H9 (cell line): ENCODE measurements around the gene SRRT. TPM values are rescaled to one million over a fixed set of nuclear protein-coding genes. Genes with fewer than 3 reads are reported as not detected.

ENCODE experiments used
- DNase-seq: peaks from one replicate; pipeline ENCODE4 v3.0.0-alpha.2; 2017
- H2AFZ ChIP-seq: one replicate; pipeline ENCODE4 v1.6.1; 2013; ENCODE audit warnings: mild to moderate bottlenecking, low read length, control low read depth, moderate library complexity
- H2AK5ac ChIP-seq: 2 replicates; pipeline ENCODE4 v1.6.1; 2013; ENCODE audit warnings: low read length, control low read depth, mixed read lengths; ENCODE audit not compliant: insufficient read length
- H2BK120ac ChIP-seq: one replicate; pipeline ENCODE4 v1.6.1; 2013; ENCODE audit warnings: low read depth, mild to moderate bottlenecking, low read length, control low read depth, inconsistent platforms; ENCODE audit not compliant: poor library complexity, severe bottlenecking
- H2BK12ac ChIP-seq: 2 replicates; pipeline ENCODE4 v1.6.1; 2013; ENCODE audit warnings: low read length, control low read depth, mixed read lengths, low read depth; ENCODE audit not compliant: insufficient read length
- H2BK15ac ChIP-seq: 2 replicates; pipeline ENCODE4 v1.6.1; 2013; ENCODE audit warnings: low read depth, low read length, control low read depth
- H2BK20ac ChIP-seq: one replicate; pipeline ENCODE4 v1.6.1; 2013; ENCODE audit warnings: low read depth, mild to moderate bottlenecking, low read length, control low read depth, inconsistent platforms; ENCODE audit not compliant: poor library complexity, severe bottlenecking
- H2BK5ac ChIP-seq: 2 replicates; pipeline ENCODE4 v1.6.1; 2013; ENCODE audit warnings: low read length, control low read depth, mixed read lengths; ENCODE audit not compliant: insufficient read length
- H3K14ac ChIP-seq: 2 replicates; pipeline ENCODE4 v1.6.1; 2013; ENCODE audit warnings: low read length, control low read depth; ENCODE audit not compliant: insufficient read depth
- H3K18ac ChIP-seq: 2 replicates; pipeline ENCODE4 v1.6.1; 2013; ENCODE audit warnings: low read depth, mild to moderate bottlenecking, mixed read lengths, low read length, control low read depth; ENCODE audit not compliant: insufficient read length
- H3K23ac ChIP-seq: 2 replicates; pipeline ENCODE4 v1.6.1; 2013; ENCODE audit warnings: low read length, control low read depth, mixed read lengths, low read depth; ENCODE audit not compliant: insufficient read length
- H3K23me2 ChIP-seq: 2 replicates; pipeline ENCODE4 v1.6.1; 2013; ENCODE audit warnings: low read depth, mild to moderate bottlenecking, mixed read lengths, low read length, control low read depth; ENCODE audit not compliant: insufficient read length, poor library complexity, severe bottlenecking
- H3K27ac ChIP-seq: 2 replicates; pipeline ENCODE4 v1.5.1; 2013; ENCODE audit warnings: low read length, control low read depth, mixed read lengths, low read depth; ENCODE audit not compliant: insufficient read length
- H3K27me3 ChIP-seq: 2 replicates; pipeline ENCODE4 v1.6.1; 2013; ENCODE audit warnings: low read length, control low read depth, inconsistent platforms; ENCODE audit not compliant: insufficient read depth
- H3K4ac ChIP-seq: 2 replicates; pipeline ENCODE4 v1.6.1; 2013; ENCODE audit warnings: low read depth, mild to moderate bottlenecking, control low read depth, inconsistent platforms, low read length, moderate library complexity
- H3K4me1 ChIP-seq: 2 replicates; pipeline ENCODE4 v1.6.1; 2013; ENCODE audit warnings: low read length, control low read depth, inconsistent platforms; ENCODE audit not compliant: insufficient read depth
- H3K4me2 ChIP-seq: 2 replicates; pipeline ENCODE4 v1.6.1; 2013; ENCODE audit warnings: low read length, control low read depth, mixed read lengths; ENCODE audit not compliant: insufficient read length, insufficient read depth
- H3K56ac ChIP-seq: 2 replicates; pipeline ENCODE4 v1.6.1; 2013; ENCODE audit warnings: low read depth, mild to moderate bottlenecking, mixed read lengths, low read length, control low read depth; ENCODE audit not compliant: insufficient read length
- H3K79me1 ChIP-seq: 2 replicates; pipeline ENCODE4 v1.6.1; 2013; ENCODE audit warnings: low read depth, mild to moderate bottlenecking, moderate library complexity, low read length, control low read depth, inconsistent platforms; ENCODE audit not compliant: insufficient read depth, poor library complexity, severe bottlenecking
- H3K79me2 ChIP-seq: 2 replicates; pipeline ENCODE4 v1.6.1; 2013; ENCODE audit warnings: low read length, control low read depth, inconsistent platforms; ENCODE audit not compliant: insufficient read depth
- H3K9ac ChIP-seq: 2 replicates; pipeline ENCODE4 v1.6.1; 2013; ENCODE audit warnings: low read length, control low read depth, mixed read lengths; ENCODE audit not compliant: insufficient read length; ENCODE audit errors: extremely low read depth
- H3K9me3 ChIP-seq: one replicate; pipeline ENCODE4 v1.6.1; 2013; ENCODE audit warnings: low read depth, low read length, inconsistent platforms; ENCODE audit not compliant: control insufficient read depth
- H3T11ph ChIP-seq: one replicate; pipeline ENCODE4 v1.6.1; 2013; ENCODE audit warnings: mild to moderate bottlenecking, low read length, control low read depth, inconsistent platforms
- H4K20me1 ChIP-seq: one replicate; pipeline ENCODE4 v1.6.1; 2013; ENCODE audit not compliant: control insufficient read depth, insufficient read length, insufficient read depth
- H4K5ac ChIP-seq: 2 replicates; pipeline ENCODE4 v1.6.1; 2013; ENCODE audit warnings: low read depth, mild to moderate bottlenecking, mixed read lengths, low read length, control low read depth; ENCODE audit not compliant: insufficient read length
- H4K8ac ChIP-seq: replicated peaks from 2 replicates; pipeline ENCODE4 v1.6.1; 2013; ENCODE audit warnings: low read length, control low read depth, mixed read lengths, low read depth; ENCODE audit not compliant: insufficient read length
- H4K91ac ChIP-seq: 2 replicates; pipeline ENCODE4 v1.6.1; 2013; ENCODE audit warnings: low read depth, mild to moderate bottlenecking, moderate library complexity, mixed read lengths, low read length, control low read depth; ENCODE audit not compliant: insufficient read length
- H3K27ac Mint-ChIP-seq, 3 experiments: 2 replicates in 2 of 3; 3 replicates in 1 of 3; pipeline ENCODE4 v1.8.0; 2020 to 2021; ENCODE audit warnings: mixed read lengths in 3 of 3, mild to moderate bottlenecking in 1 of 3, moderate library complexity in 1 of 3
- H3K27me3 Mint-ChIP-seq: 2 replicates; pipeline ENCODE4 v1.8.0; 2021; ENCODE audit warnings: low read depth, mild to moderate bottlenecking, moderate library complexity, mixed read lengths
- H3K36me3 Mint-ChIP-seq, 3 experiments: 2 replicates in 2 of 3; 3 replicates in 1 of 3; pipeline ENCODE4 v1.8.0; 2020 to 2021; ENCODE audit warnings: low read depth in 3 of 3, mixed read lengths in 3 of 3; ENCODE audit not compliant: insufficient read depth in 1 of 3
- H3K4me1 Mint-ChIP-seq, 2 experiments: 2 replicates each; pipeline ENCODE4 v1.8.0; 2020; ENCODE audit warnings: mixed read lengths in 2 of 2
- H3K4me3 Mint-ChIP-seq, 2 experiments: 2 replicates in 1 of 2; 3 replicates in 1 of 2; pipeline ENCODE4 v1.8.0; 2020 to 2021; ENCODE audit warnings: mild to moderate bottlenecking in 2 of 2, mixed read lengths in 2 of 2, moderate library complexity in 1 of 2
- H3K9me3 Mint-ChIP-seq, 2 experiments: 2 replicates in 1 of 2; 3 replicates in 1 of 2; pipeline ENCODE4 v1.8.0; 2020; ENCODE audit warnings: mild to moderate bottlenecking in 2 of 2, mixed read lengths in 2 of 2, moderate library complexity in 1 of 2
- CTCF ChIP-seq: fragments of 200-600 bp; sonication (generic); conservative IDR thresholded peaks from 3 replicates; pipeline ENCODE4 v1.8.0; 2021; ENCODE audit warnings: antibody characterized with exemption, mild to moderate bottlenecking
- WGBS: extraction: QIAGEN DNeasy Blood & Tissue Kit; methylation state at CpG from one replicate; pipeline ENCODE4 v1.1.7; 2013; ENCODE audit warnings: missing lambda C conversion rate, low lambda C conversion rate, mixed read lengths; ENCODE audit not compliant: insufficient read length; ENCODE audit errors: extremely low coverage; 5-methylcytosine and 5-hydroxymethylcytosine counted together
- total RNA-seq: library from RNA; stranded (reverse); gene quantifications from 2 replicates; pipeline ENCODE4 v1.2.1, GENCODE V29; 2021

Gene SRRT
- total RNA-seq, 1 experiment from 2014 or later, result 373 TPM

GRCh38 chr7:100929808-100930174, 54.9 kb downstream of the SRRT start:
- H3K18ac ChIP-seq, result no peak overlapping the region
- H2AFZ ChIP-seq, result no peak overlapping the region
- peak overlapping the region; percentile 33; the same call in 1 of the 2 replicates for H3K14ac ChIP-seq
- H3K27me3 Mint-ChIP-seq, result no peaks in the 10 kb centered on the region
- H3K36me3 Mint-ChIP-seq, result peaks cover 12 to 21% (median 13%) of the 10 kb centered on the region in 3 experiments
- H3K23me2 ChIP-seq, result peaks cover 2% of the 10 kb centered on the region
- H3K4me3 Mint-ChIP-seq, result peak overlapping the region; percentile 2 to 53; a peak in 2 of 5 replicates
- TF ChIP-seq CTCF, result no peak
- no peak overlapping the region for H4K5ac ChIP-seq
- no peak overlapping the region for H2BK12ac ChIP-seq
- H3K4me1 ChIP-seq, result peaks cover 8% of the 10 kb centered on the region; the same call in 1 of the 2 replicates
- no peak overlapping the region for H4K91ac ChIP-seq
- H3K23ac ChIP-seq, result no peak overlapping the region
- H4K8ac ChIP-seq, result no peak overlapping the region
- H3K27ac Mint-ChIP-seq, result peak overlapping the region; percentile 71 to 96 (median 95)
- H3K9me3 ChIP-seq, result no peaks in the 10 kb centered on the region
- no CpG with 5 or more reads among the region's 1 CpG for WGBS
- H3K79me1 ChIP-seq, result no peaks in the 10 kb centered on the region
- no peak overlapping the region for H3K56ac ChIP-seq
- no peaks in the 10 kb centered on the region for H3K79me2 ChIP-seq
- DNase-seq, result no peak
- H3K4me1 Mint-ChIP-seq, result peaks cover 17 to 19% of the 10 kb centered on the region in 2 experiments
- no peak overlapping the region for H2BK5ac ChIP-seq
- H3K4ac ChIP-seq, result no peak overlapping the region
- H3K9me3 Mint-ChIP-seq, result peaks cover 21 to 27% of the 10 kb centered on the region in 2 experiments
- no peak overlapping the region for H2BK15ac ChIP-seq
- H3K27ac ChIP-seq, result peak overlapping the region; percentile 76
- no peaks in the 10 kb centered on the region for H4K20me1 ChIP-seq
- H3K4me2 ChIP-seq, result peak overlapping the region; percentile 0
- H2BK20ac ChIP-seq, result no peak overlapping the region
- no peak overlapping the region for H3T11ph ChIP-seq
- no peak overlapping the region for H3K9ac ChIP-seq
- H2BK120ac ChIP-seq, result no peak overlapping the region
- H2AK5ac ChIP-seq, result no peak overlapping the region
- H3K27me3 ChIP-seq, result no peaks in the 10 kb centered on the region
